H9 (cell line): ENCODE data around the gene HES1. TPM values are rescaled to one million over a fixed set of nuclear protein-coding genes. Genes with fewer than 3 reads are reported as not detected.

Source experiments
- DNase-seq: peaks from one replicate; pipeline ENCODE4 v3.0.0-alpha.2; 2017
- H2AFZ ChIP-seq: one replicate; pipeline ENCODE4 v1.6.1; 2013; ENCODE audit warnings: mild to moderate bottlenecking, low read length, control low read depth, moderate library complexity
- H2AK5ac ChIP-seq: 2 replicates; pipeline ENCODE4 v1.6.1; 2013; ENCODE audit warnings: low read length, control low read depth, mixed read lengths; ENCODE audit not compliant: insufficient read length
- H2BK120ac ChIP-seq: one replicate; pipeline ENCODE4 v1.6.1; 2013; ENCODE audit warnings: low read depth, mild to moderate bottlenecking, low read length, control low read depth, inconsistent platforms; ENCODE audit not compliant: poor library complexity, severe bottlenecking
- H2BK12ac ChIP-seq: 2 replicates; pipeline ENCODE4 v1.6.1; 2013; ENCODE audit warnings: low read length, control low read depth, mixed read lengths, low read depth; ENCODE audit not compliant: insufficient read length
- H2BK15ac ChIP-seq: 2 replicates; pipeline ENCODE4 v1.6.1; 2013; ENCODE audit warnings: low read depth, low read length, control low read depth
- H2BK20ac ChIP-seq: one replicate; pipeline ENCODE4 v1.6.1; 2013; ENCODE audit warnings: low read depth, mild to moderate bottlenecking, low read length, control low read depth, inconsistent platforms; ENCODE audit not compliant: poor library complexity, severe bottlenecking
- H2BK5ac ChIP-seq: 2 replicates; pipeline ENCODE4 v1.6.1; 2013; ENCODE audit warnings: low read length, control low read depth, mixed read lengths; ENCODE audit not compliant: insufficient read length
- H3K14ac ChIP-seq: 2 replicates; pipeline ENCODE4 v1.6.1; 2013; ENCODE audit warnings: low read length, control low read depth; ENCODE audit not compliant: insufficient read depth
- H3K18ac ChIP-seq: 2 replicates; pipeline ENCODE4 v1.6.1; 2013; ENCODE audit warnings: low read depth, mild to moderate bottlenecking, mixed read lengths, low read length, control low read depth; ENCODE audit not compliant: insufficient read length
- H3K23ac ChIP-seq: 2 replicates; pipeline ENCODE4 v1.6.1; 2013; ENCODE audit warnings: low read length, control low read depth, mixed read lengths, low read depth; ENCODE audit not compliant: insufficient read length
- H3K23me2 ChIP-seq: 2 replicates; pipeline ENCODE4 v1.6.1; 2013; ENCODE audit warnings: low read depth, mild to moderate bottlenecking, mixed read lengths, low read length, control low read depth; ENCODE audit not compliant: insufficient read length, poor library complexity, severe bottlenecking
- H3K27ac ChIP-seq: 2 replicates; pipeline ENCODE4 v1.5.1; 2013; ENCODE audit warnings: low read length, control low read depth, mixed read lengths, low read depth; ENCODE audit not compliant: insufficient read length
- H3K27me3 ChIP-seq: 2 replicates; pipeline ENCODE4 v1.6.1; 2013; ENCODE audit warnings: low read length, control low read depth, inconsistent platforms; ENCODE audit not compliant: insufficient read depth
- H3K4ac ChIP-seq: 2 replicates; pipeline ENCODE4 v1.6.1; 2013; ENCODE audit warnings: low read depth, mild to moderate bottlenecking, control low read depth, inconsistent platforms, low read length, moderate library complexity
- H3K4me1 ChIP-seq: 2 replicates; pipeline ENCODE4 v1.6.1; 2013; ENCODE audit warnings: low read length, control low read depth, inconsistent platforms; ENCODE audit not compliant: insufficient read depth
- H3K4me2 ChIP-seq: 2 replicates; pipeline ENCODE4 v1.6.1; 2013; ENCODE audit warnings: low read length, control low read depth, mixed read lengths; ENCODE audit not compliant: insufficient read length, insufficient read depth
- H3K56ac ChIP-seq: 2 replicates; pipeline ENCODE4 v1.6.1; 2013; ENCODE audit warnings: low read depth, mild to moderate bottlenecking, mixed read lengths, low read length, control low read depth; ENCODE audit not compliant: insufficient read length
- H3K79me1 ChIP-seq: 2 replicates; pipeline ENCODE4 v1.6.1; 2013; ENCODE audit warnings: low read depth, mild to moderate bottlenecking, moderate library complexity, low read length, control low read depth, inconsistent platforms; ENCODE audit not compliant: insufficient read depth, poor library complexity, severe bottlenecking
- H3K79me2 ChIP-seq: 2 replicates; pipeline ENCODE4 v1.6.1; 2013; ENCODE audit warnings: low read length, control low read depth, inconsistent platforms; ENCODE audit not compliant: insufficient read depth
- H3K9ac ChIP-seq: 2 replicates; pipeline ENCODE4 v1.6.1; 2013; ENCODE audit warnings: low read length, control low read depth, mixed read lengths; ENCODE audit not compliant: insufficient read length; ENCODE audit errors: extremely low read depth
- H3K9me3 ChIP-seq: one replicate; pipeline ENCODE4 v1.6.1; 2013; ENCODE audit warnings: low read depth, low read length, inconsistent platforms; ENCODE audit not compliant: control insufficient read depth
- H3T11ph ChIP-seq: one replicate; pipeline ENCODE4 v1.6.1; 2013; ENCODE audit warnings: mild to moderate bottlenecking, low read length, control low read depth, inconsistent platforms
- H4K20me1 ChIP-seq: one replicate; pipeline ENCODE4 v1.6.1; 2013; ENCODE audit not compliant: control insufficient read depth, insufficient read length, insufficient read depth
- H4K5ac ChIP-seq: 2 replicates; pipeline ENCODE4 v1.6.1; 2013; ENCODE audit warnings: low read depth, mild to moderate bottlenecking, mixed read lengths, low read length, control low read depth; ENCODE audit not compliant: insufficient read length
- H4K8ac ChIP-seq: replicated peaks from 2 replicates; pipeline ENCODE4 v1.6.1; 2013; ENCODE audit warnings: low read length, control low read depth, mixed read lengths, low read depth; ENCODE audit not compliant: insufficient read length
- H4K91ac ChIP-seq: 2 replicates; pipeline ENCODE4 v1.6.1; 2013; ENCODE audit warnings: low read depth, mild to moderate bottlenecking, moderate library complexity, mixed read lengths, low read length, control low read depth; ENCODE audit not compliant: insufficient read length
- H3K27ac Mint-ChIP-seq, 3 experiments: 2 replicates in 2 of 3; 3 replicates in 1 of 3; pipeline ENCODE4 v1.8.0; 2020 to 2021; ENCODE audit warnings: mixed read lengths in 3 of 3, mild to moderate bottlenecking in 1 of 3, moderate library complexity in 1 of 3
- H3K27me3 Mint-ChIP-seq: 2 replicates; pipeline ENCODE4 v1.8.0; 2021; ENCODE audit warnings: low read depth, mild to moderate bottlenecking, moderate library complexity, mixed read lengths
- H3K36me3 Mint-ChIP-seq, 3 experiments: 2 replicates in 2 of 3; 3 replicates in 1 of 3; pipeline ENCODE4 v1.8.0; 2020 to 2021; ENCODE audit warnings: low read depth in 3 of 3, mixed read lengths in 3 of 3; ENCODE audit not compliant: insufficient read depth in 1 of 3
- H3K4me1 Mint-ChIP-seq, 2 experiments: 2 replicates each; pipeline ENCODE4 v1.8.0; 2020; ENCODE audit warnings: mixed read lengths in 2 of 2
- H3K4me3 Mint-ChIP-seq, 2 experiments: 2 replicates in 1 of 2; 3 replicates in 1 of 2; pipeline ENCODE4 v1.8.0; 2020 to 2021; ENCODE audit warnings: mild to moderate bottlenecking in 2 of 2, mixed read lengths in 2 of 2, moderate library complexity in 1 of 2
- H3K9me3 Mint-ChIP-seq, 2 experiments: 2 replicates in 1 of 2; 3 replicates in 1 of 2; pipeline ENCODE4 v1.8.0; 2020; ENCODE audit warnings: mild to moderate bottlenecking in 2 of 2, mixed read lengths in 2 of 2, moderate library complexity in 1 of 2
- WGBS: extraction: QIAGEN DNeasy Blood & Tissue Kit; methylation state at CpG from one replicate; pipeline ENCODE4 v1.1.7; 2013; ENCODE audit warnings: missing lambda C conversion rate, low lambda C conversion rate, mixed read lengths; ENCODE audit not compliant: insufficient read length; ENCODE audit errors: extremely low coverage; 5-methylcytosine and 5-hydroxymethylcytosine counted together
- total RNA-seq: library from RNA; stranded (reverse); gene quantifications from 2 replicates; pipeline ENCODE4 v1.2.1, GENCODE V29; 2021
- TF ChIP-seq, protein P1 (sequence below): fragments of 200-600 bp; sonication (generic); conservative IDR thresholded peaks from 3 replicates; pipeline ENCODE4 v1.8.0; 2021; ENCODE audit warnings: antibody characterized with exemption, mild to moderate bottlenecking

The HES1 gene
- total RNA-seq, 1 experiment from 2014 or later = 23.2 TPM

DNA sequence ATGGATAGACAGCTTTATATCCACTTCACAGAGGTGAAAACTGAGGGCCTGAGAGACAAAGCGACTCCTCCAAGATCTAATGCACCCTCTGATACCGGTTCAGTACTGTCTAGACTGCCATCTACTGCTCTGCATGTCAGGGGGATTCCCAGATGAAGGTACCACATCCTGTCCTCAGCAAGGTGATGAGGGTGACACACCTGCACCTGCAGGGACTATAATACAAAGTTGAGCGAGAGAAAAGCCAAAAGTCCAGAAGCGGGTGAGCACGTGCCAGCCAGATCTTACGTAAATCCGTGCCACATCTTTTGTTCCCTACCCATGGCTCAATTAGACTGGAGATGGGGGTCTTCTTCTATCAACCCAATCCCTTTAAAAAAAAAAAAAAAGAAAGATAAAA is 32.4 kb upstream of the HES1 start:
- Histone ChIP-seq H3K27ac (no peak overlapping the region), H3K27me3 (no peaks in the 10 kb centered on the region), H2BK12ac (no peak overlapping the region), H3K9ac (no peak overlapping the region), H3K14ac (no peak overlapping the region), H2BK120ac (no peak overlapping the region), H3K23ac (no peak overlapping the region), H3K4me2 (no peak overlapping the region), H2BK20ac (no peak overlapping the region), H3K56ac (no peak overlapping the region), H4K8ac (no peak overlapping the region), H4K5ac (no peak overlapping the region), H2AK5ac (no peak overlapping the region), H3T11ph (no peak overlapping the region), H3K4me1 (no peaks in the 10 kb centered on the region), H4K20me1 (no peaks in the 10 kb centered on the region), H2AFZ (no peak overlapping the region), H3K79me1 (no peaks in the 10 kb centered on the region), H3K79me2 (no peaks in the 10 kb centered on the region), H4K91ac (no peak overlapping the region), H2BK5ac (no peak overlapping the region), H2BK15ac (no peak overlapping the region), H3K4ac (no peak overlapping the region), H3K23me2 (no peaks in the 10 kb centered on the region), H3K9me3 (no peaks in the 10 kb centered on the region), H3K18ac (no peak overlapping the region)
- no peak overlapping the region for H3K4me3 Mint-ChIP-seq
- no peaks in the 10 kb centered on the region for H3K36me3 Mint-ChIP-seq
- no peak overlapping the region for H3K27ac Mint-ChIP-seq
- H3K27me3 Mint-ChIP-seq = peaks cover 30% of the 10 kb centered on the region
- TF ChIP-seq, protein P1, sequence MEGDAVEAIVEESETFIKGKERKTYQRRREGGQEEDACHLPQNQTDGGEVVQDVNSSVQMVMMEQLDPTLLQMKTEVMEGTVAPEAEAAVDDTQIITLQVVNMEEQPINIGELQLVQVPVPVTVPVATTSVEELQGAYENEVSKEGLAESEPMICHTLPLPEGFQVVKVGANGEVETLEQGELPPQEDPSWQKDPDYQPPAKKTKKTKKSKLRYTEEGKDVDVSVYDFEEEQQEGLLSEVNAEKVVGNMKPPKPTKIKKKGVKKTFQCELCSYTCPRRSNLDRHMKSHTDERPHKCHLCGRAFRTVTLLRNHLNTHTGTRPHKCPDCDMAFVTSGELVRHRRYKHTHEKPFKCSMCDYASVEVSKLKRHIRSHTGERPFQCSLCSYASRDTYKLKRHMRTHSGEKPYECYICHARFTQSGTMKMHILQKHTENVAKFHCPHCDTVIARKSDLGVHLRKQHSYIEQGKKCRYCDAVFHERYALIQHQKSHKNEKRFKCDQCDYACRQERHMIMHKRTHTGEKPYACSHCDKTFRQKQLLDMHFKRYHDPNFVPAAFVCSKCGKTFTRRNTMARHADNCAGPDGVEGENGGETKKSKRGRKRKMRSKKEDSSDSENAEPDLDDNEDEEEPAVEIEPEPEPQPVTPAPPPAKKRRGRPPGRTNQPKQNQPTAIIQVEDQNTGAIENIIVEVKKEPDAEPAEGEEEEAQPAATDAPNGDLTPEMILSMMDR = no peak
- no peaks in the 10 kb centered on the region for H3K9me3 Mint-ChIP-seq
- no peak for DNase-seq
- peaks cover 8 to 20% of the 10 kb centered on the region in 2 experiments for H3K4me1 Mint-ChIP-seq
- WGBS = no CpG with 5 or more reads among the region's 7 CpGs
